ENCODE data around the gene RSPRY1. TPM values are rescaled to one million over a fixed set of nuclear protein-coding genes. Genes with fewer than 3 reads are reported as not detected.
A peak's percentile ranks its signal among the peaks of the same experiment; 100 is the strongest.

Gene RSPRY1
- total and polyA plus RNA-seq, 2 donors from 2014 or later, result 14.4 to 32.2 TPM

DNA sequence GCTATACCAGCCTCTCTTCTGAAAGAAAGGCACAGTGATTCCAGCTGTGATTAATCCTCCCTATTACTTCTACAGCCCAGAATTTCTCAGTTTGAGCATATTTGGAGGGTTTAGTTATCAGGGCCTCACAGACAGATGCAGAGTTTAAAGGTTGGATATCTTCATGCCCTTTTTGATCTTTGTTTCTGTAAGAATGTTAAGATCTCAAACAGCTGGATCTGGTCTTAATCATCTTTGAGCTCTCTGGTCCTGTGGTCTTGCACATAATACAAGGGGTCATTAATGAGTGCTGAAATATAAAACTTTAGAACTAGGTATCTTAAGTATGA, 49.9 kb downstream of the RSPRY1 start:
- no peak overlapping the region for H3K27ac ChIP-seq (ENCODE audit: low read depth in 2 of 2, low read length in 2 of 2)

DNA sequence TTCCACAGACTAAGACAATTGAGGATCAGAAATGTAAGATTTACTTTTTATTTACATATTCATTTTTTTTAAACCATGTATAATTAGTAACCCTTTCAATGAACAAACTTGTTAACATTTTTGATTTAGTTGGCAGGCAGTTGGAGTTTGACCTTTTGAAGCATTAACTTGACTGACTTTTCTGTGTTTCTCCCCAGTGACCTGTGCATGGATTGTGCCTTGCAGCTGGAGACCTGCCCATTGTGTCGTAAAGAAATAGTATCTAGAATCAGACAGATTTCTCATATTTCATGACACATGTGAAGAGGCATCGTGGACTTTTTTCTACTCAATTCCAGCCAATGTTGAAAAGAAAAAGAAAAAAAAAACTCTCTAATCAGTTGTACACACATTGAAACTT, 52.6 kb downstream of the RSPRY1 start:
- Histone ChIP-seq H3K36me3 (ENCODE audit: control insufficient read depth in 2 of 3, insufficient read depth in 3 of 3, low read length in 3 of 3) (peaks cover 7 to 29% (median 16%) of the 10 kb centered on the region in 3 donors), H3K27ac (ENCODE audit: low read depth in 2 of 2, low read length in 2 of 2) (peak overlapping the region in 1 of 2 donors; percentile 55), H3K9ac (ENCODE audit: low read length in 3 of 3) (no peak overlapping the region), H3K27me3 (ENCODE audit: control insufficient read depth, insufficient read depth, low read length) (no peaks in the 10 kb centered on the region), H3K4me3 (ENCODE audit: low read length in 3 of 3) (no peak overlapping the region), H3K9me3 (ENCODE audit: control insufficient read depth in 2 of 3, insufficient read depth in 1 of 3, low read length in 3 of 3) (no peaks in the 10 kb centered on the region), H3K4me1 (ENCODE audit: control insufficient read depth in 2 of 3, insufficient read depth in 2 of 3, low read depth in 1 of 3, low read length in 3 of 3) (peaks cover 0 to 18% (median 9%) of the 10 kb centered on the region in 3 donors)
- TF ChIP-seq, protein P1, sequence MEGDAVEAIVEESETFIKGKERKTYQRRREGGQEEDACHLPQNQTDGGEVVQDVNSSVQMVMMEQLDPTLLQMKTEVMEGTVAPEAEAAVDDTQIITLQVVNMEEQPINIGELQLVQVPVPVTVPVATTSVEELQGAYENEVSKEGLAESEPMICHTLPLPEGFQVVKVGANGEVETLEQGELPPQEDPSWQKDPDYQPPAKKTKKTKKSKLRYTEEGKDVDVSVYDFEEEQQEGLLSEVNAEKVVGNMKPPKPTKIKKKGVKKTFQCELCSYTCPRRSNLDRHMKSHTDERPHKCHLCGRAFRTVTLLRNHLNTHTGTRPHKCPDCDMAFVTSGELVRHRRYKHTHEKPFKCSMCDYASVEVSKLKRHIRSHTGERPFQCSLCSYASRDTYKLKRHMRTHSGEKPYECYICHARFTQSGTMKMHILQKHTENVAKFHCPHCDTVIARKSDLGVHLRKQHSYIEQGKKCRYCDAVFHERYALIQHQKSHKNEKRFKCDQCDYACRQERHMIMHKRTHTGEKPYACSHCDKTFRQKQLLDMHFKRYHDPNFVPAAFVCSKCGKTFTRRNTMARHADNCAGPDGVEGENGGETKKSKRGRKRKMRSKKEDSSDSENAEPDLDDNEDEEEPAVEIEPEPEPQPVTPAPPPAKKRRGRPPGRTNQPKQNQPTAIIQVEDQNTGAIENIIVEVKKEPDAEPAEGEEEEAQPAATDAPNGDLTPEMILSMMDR (IDR thresholded peaks at IDR 0.05; ENCODE audit: borderline replicate concordance, extremely low read depth, insufficient read depth), result no peak
- FAIRE-seq, result no peak
- intact Hi-C loops (cut with DNase I), result no loop called here
- DNase-seq, result no peak

More for the DNA sequence above, 49.9 kb downstream of the RSPRY1 start:
- FAIRE-seq, result no peak
- H3K9ac ChIP-seq (ENCODE audit: low read length in 3 of 3), result no peak overlapping the region
- no peaks in the 10 kb centered on the region for H3K27me3 ChIP-seq (ENCODE audit: control insufficient read depth, insufficient read depth, low read length)
- intact Hi-C loops (cut with DNase I), result no loop called here
- TF ChIP-seq, protein P1 (IDR thresholded peaks at IDR 0.05; ENCODE audit: borderline replicate concordance, extremely low read depth, insufficient read depth), result no peak
- no peak for DNase-seq
- H3K4me1 ChIP-seq (ENCODE audit: control insufficient read depth in 2 of 3, insufficient read depth in 2 of 3, low read depth in 1 of 3, low read length in 3 of 3), result peaks cover 0 to 8% (median 6%) of the 10 kb centered on the region in 3 donors
- no peaks in the 10 kb centered on the region for H3K9me3 ChIP-seq (ENCODE audit: control insufficient read depth in 2 of 3, insufficient read depth in 1 of 3, low read length in 3 of 3)
- H3K36me3 ChIP-seq (ENCODE audit: control insufficient read depth in 2 of 3, insufficient read depth in 3 of 3, low read length in 3 of 3), result peaks cover 7 to 52% (median 29%) of the 10 kb centered on the region in 3 donors
- H3K4me3 ChIP-seq (ENCODE audit: low read length in 3 of 3), result no peak overlapping the region

DNA sequence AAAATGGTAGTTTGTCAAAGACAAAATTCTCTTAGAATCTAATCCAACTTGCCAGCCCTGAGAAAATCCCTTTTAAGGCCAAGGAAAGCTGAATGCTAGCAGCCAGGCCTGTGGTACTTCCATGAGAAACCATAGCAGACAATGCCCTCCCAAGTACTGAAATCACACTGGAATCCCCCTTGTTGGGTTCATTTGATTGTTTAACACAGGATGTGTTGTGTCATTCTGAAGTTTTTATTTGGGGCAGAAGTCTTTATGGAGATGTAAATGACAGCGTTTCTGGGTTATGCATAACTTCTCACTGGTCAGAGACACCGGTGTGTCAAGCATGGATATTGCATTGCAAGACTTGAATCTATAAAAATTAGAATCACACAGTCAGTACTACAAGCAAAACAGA, 53.0 kb downstream of the RSPRY1 start:
- TF ChIP-seq, protein P1 (IDR thresholded peaks at IDR 0.05; ENCODE audit: borderline replicate concordance, extremely low read depth, insufficient read depth), result no peak
- H3K27ac ChIP-seq (ENCODE audit: low read depth in 2 of 2, low read length in 2 of 2), result peak overlapping the region in 1 of 2 donors; percentile 55
- intact Hi-C loops (cut with DNase I), result no loop called here

DNA sequence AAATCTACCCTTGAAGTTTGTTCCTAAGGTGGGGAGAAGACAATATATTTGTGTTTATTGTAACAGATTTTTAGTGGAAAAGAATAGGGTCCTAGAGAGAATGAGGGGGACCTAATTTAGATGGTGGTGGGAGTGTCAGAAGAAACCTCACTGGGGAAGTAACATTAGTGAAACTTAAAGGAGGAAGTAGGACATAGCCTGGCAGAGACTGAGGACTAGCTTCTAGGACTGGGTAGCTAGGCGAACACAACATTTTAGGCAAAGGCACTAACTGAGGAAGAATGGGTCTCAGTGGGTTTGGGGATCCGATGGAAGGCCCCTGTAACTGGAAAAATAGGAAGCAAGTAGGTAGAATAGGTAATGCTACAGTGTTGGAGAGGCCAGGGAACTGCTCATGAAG, 54.7 kb downstream of the RSPRY1 start:
- Histone ChIP-seq H3K9ac (ENCODE audit: low read length in 3 of 3) (no peak overlapping the region), H3K4me1 (ENCODE audit: control insufficient read depth in 2 of 3, insufficient read depth in 2 of 3, low read depth in 1 of 3, low read length in 3 of 3) (peaks cover 0 to 19% (median 12%) of the 10 kb centered on the region in 3 donors), H3K4me3 (ENCODE audit: low read length in 3 of 3) (no peak overlapping the region), H3K27me3 (ENCODE audit: control insufficient read depth, insufficient read depth, low read length) (no peaks in the 10 kb centered on the region), H3K36me3 (ENCODE audit: control insufficient read depth in 2 of 3, insufficient read depth in 3 of 3, low read length in 3 of 3) (peaks cover 1 to 12% (median 4%) of the 10 kb centered on the region in 3 donors), H3K9me3 (ENCODE audit: control insufficient read depth in 2 of 3, insufficient read depth in 1 of 3, low read length in 3 of 3) (no peaks in the 10 kb centered on the region), H3K27ac (ENCODE audit: low read depth in 2 of 2, low read length in 2 of 2) (peak overlapping the region; percentile 33 to 53)
- intact Hi-C loops (cut with DNase I), result no loop called here
- no peak for DNase-seq
- FAIRE-seq, result no peak
- TF ChIP-seq, protein P1 (IDR thresholded peaks at IDR 0.05; ENCODE audit: borderline replicate concordance, extremely low read depth, insufficient read depth), result no peak

More for the DNA sequence above, 53.0 kb downstream of the RSPRY1 start:
- FAIRE-seq (no peak), DNase-seq (no peak)
- Histone ChIP-seq H3K4me1 (ENCODE audit: control insufficient read depth in 2 of 3, insufficient read depth in 2 of 3, low read depth in 1 of 3, low read length in 3 of 3) (peaks cover 0 to 18% (median 9%) of the 10 kb centered on the region in 3 donors), H3K4me3 (ENCODE audit: low read length in 3 of 3) (no peak overlapping the region), H3K9me3 (ENCODE audit: control insufficient read depth in 2 of 3, insufficient read depth in 1 of 3, low read length in 3 of 3) (no peaks in the 10 kb centered on the region), H3K9ac (ENCODE audit: low read length in 3 of 3) (no peak overlapping the region), H3K36me3 (ENCODE audit: control insufficient read depth in 2 of 3, insufficient read depth in 3 of 3, low read length in 3 of 3) (peaks cover 4 to 25% (median 13%) of the 10 kb centered on the region in 3 donors), H3K27me3 (ENCODE audit: control insufficient read depth, insufficient read depth, low read length) (no peaks in the 10 kb centered on the region)
